NCI-H146 treated with DMSO at 0.1 percent for 48 hours (cell line): ENCODE data around the gene CITED1.
"Not testable (repeated sequence)": the region's sequence is repeated elsewhere in the genome, so short reads cannot be mapped to it uniquely, and the experiment has no call there.

Experiments
- DNase-seq: peaks from one replicate; lab custom pipeline; 2025; ENCODE audit not compliant: unreplicated experiment; lab: John Stamatoyannopoulos, UW

CITED1 gene

DNA sequence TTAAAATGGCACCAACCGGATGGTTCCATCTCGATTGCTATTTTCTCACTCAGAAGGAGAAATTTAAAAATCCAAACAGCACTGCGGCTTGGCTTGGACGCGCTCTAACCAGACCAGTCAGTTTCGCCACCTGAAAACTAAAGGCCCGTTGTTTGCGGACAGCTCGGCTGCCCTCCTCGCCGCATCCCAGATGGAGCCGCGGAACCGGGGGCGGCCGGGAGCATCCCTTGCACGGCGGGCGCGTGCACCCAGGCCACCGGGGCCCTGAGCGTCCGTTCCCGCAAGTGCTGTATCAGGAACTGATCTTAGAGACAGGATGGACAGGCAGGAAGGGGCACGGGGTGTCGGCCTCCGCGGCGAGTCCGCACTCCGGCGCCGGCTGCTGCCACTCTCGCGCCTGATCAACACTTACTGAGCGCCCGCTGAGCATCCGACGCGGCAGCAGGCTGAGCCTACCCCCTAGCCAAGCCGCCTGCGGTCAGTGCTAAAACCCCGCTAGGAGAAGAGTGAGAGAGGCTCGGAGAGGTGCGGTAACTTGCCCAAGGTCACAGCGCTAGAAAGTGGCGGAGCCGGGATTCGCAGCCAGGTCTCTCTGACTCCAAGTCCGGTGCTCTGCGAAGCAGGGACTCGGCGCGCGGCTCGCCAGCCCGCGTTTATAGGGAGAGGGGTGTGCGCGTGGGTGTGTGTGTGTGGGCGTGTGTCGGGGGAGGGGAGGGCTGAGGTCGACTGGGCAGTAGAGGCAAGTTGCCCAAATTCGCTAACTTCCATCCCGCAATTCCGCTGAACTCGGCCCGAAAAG, at the start of gene CITED1:
Gene CITED1, minus strand, starts transcription at position 629 of the 799 bp plus-strand sequence. CDS start 3,045 bp downstream, outside the sequence.
- no peak for DNase-seq

DNA sequence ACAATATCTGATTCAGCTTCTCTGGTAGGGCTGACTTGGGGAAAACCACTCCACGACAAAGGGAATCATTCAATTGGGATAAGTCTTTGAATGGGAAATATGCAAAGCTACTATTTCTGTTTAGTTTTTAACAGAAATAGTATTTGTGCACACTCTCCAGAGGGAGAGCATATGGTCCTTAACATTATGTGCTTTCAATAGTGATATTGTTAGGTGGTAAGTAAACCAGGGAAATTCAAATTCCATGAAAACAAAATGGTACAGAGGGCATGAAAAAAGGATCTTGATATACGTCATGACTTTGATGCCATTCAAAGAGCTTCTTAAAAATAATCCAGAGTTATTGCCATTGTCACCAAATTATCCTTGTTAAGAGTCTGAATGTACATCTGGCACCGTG, 47.1 kb upstream of the CITED1 start:
- no peak for DNase-seq

DNA sequence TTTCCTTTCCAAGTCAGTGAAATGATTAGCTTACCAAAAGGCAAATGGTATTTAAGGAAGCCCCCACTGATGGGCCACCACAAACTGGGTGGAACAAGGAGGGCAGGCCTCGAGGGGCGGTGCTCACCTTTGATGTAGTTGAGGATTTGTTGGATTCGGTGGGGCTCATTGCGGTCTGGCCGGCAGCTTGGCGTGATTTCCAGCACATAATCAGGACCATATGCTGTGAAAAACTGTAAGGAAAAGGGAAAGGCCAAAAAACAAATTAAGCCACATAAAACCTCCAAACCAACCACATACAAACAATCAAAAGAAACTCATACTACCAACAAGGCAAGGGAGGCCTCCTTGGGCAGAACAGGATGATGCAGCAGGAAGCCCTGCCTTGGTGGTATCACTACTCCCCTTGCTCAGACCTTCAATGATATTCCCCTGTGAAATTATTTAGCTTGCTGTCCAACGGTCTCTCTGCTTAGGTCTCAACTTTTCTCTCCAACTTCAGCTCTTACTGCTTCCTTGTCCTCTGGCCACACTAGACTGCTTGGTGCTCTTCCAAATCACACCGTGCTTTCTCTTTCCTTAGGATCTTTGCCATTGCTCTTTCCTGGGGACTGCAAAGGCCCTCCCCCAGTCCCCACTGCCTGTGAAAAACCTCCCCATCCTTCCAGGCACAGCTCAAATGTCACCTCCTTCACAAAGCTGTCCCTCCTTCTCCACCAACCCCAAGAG, 46.1 kb upstream of the CITED1 start:
- DNase-seq: no peak

DNA sequence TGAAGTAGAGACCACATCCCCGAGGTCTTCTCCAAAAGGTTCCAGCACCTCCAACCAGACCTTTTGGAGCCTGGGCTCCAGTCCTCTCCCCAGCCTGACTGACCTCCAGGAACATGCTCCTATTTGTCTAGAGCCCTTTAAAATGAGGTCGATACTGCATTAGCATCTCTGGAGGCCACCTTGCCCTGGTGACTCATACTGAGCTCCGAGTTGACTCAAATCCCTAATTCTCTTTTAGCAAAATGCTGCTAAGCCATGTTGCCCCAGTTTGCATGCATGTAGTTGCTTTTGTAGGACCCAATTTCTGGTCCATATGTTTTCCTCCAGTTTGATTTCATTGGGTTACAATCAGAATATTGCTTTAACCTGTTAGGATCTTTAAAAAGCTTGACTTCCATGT, 43.5 kb upstream of the CITED1 start:
- DNase-seq: no peak

DNA sequence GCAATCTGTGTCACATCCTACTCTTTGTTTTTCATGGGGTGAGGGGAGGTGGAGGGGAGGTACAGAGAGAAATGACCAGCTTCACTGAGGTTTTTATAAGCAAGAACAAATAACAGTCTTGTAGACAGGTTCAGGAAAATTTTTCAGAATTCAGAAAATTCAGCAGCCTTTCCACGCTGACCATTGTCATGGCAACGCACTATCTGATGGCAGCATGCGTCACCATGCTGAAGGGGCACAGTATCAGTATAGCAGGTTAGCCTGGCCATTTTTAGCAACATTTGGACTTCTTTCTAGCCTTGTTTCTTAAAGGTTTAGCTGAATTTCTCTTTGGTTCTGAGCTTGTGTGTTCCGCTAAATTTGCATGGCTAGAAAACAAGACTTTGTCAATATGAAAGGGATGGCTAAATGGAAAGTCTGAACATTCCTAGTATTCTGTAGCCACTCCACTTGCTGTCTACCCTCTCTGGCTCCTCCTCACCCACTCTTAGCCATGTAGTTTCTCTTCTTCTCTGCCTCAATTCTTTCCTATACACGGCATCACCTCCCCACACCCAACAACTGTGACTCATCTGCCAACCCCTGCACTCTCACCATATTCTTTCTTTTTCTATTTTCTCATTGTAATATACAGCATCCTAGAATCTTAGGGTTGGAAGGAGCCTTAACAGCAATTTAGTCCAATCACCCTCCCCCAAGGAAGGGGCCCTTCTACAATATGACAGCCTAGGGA, 42.7 kb upstream of the CITED1 start:
- no peak for DNase-seq

DNA sequence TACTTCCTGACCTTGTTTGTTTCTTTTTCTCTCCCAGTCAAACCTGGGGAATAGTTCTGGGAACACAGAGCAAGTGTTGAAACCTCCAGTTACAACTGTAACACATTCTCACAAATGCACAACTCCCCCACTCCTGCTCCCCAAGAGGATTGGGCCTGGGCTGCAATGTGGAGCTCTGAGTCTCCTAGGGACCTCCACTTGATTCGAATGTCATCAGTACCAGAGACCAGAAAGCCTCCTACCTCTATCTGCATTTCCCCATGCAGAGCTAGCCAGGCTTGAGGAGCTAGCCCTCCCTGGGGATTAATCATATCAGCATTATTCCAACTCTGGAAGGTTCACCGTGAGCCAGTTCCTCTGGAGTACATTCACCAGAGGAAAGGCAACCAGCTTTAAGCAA, 41.7 kb upstream of the CITED1 start:
- no peak for DNase-seq

DNA sequence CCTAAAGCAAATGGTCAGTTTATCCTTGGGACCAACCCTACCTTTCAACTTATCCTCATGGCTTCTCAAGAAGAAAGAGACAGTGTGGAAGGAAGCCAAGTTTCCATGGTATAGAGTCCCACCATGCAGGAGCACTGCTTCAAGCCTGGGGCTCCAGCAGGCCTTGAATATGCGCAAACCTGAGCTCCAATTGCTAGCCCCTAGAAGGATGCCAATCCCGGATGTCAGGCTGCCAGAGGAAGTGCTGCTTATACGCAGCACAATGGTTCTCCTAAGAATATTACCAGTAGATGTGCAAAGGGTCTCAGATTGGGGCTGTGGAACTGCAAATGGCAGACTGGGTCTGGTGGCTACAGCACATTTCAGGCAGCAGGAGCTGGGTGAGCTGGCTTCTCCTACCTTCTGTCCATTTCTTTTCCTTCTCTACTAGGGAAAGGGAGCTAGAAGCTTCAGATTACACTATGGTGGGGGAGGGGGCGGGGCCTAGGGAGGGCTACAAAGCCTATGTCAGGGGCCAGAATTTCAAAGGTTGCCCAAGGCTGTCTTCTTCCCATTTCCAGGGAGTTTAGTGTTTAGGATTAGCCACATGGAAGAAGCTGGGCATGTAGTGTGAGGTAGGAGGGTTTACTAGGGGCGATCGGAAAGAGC, 40.7 kb upstream of the CITED1 start:
- DNase-seq: no peak

DNA sequence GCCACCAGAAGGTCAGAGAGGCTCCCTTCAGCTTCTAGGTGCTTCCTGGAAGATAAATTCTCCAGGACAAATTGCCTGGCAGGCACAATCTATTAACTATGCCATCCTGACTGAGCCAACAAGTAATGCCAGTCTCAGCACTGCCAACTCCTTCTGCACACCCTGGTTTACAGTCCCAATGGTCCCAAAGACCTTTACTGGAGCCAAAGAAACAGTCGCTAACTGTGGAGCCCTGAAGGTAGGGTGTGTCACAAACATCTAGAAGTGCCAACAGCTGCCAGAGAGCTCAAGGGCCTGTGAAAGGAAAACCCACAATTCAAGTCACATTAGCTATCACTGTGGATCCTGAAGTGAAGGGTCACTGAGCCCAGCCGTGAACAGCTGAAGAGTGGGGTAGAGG, 34.9 kb upstream of the CITED1 start:
- DNase-seq: no peak

DNA sequence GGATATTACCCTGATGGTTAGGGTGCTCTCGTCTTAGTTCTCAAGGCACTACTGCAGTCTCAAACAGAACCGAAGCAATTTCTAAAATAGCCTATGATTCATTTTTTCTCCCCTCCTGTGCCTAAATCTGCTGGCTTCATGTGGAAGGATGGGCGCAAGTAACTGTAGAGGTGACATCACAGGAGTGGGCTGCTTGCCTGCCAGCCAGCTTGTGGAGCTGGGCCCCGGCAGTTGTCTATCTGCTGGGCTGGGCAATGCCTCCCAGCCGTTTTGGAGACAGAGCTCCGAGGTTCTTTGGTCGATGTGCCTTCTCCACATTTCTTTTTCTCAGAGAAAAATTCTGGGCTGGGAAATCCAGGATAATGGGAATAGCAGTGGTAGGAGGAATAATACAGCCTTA, 34.3 kb upstream of the CITED1 start:
- no peak for DNase-seq

DNA sequence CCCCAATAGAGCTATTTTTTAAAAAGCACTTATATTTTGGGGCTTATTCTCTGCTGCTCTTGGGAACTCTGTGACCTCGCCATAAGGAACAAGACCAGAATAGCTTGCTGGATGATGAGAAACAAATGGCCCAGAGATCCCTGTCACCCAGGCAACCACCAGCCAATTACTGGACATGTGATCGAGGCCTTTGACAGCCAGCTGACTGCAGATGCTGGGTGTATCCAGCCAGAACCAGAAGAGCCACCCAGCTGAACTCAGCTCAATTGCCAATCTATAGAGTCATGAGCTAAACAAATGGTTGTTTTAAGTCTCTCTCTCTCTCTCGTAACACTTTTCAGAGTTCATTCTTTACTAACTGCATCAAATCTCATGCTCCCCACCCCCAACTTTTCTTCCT, 24.4 kb upstream of the CITED1 start:
- DNase-seq: no peak

GRCh38 chrX:72326605-72327300, 21.0 kb upstream of the CITED1 start:
- no peak for DNase-seq

- not testable (repeated sequence) for DNase-seq
Observed at GRCh38 chrX:72319651-72320050, 13.9 kb upstream of the CITED1 start.

GRCh38 chrX:72317139-72317538, 11.4 kb upstream of the CITED1 start:
- no peak for DNase-seq

- peak; percentile 50 for DNase-seq
Observed at GRCh38 chrX:72316408-72317110, 10.8 kb upstream of the CITED1 start.

GRCh38 chrX:72314881-72315280, 9.2 kb upstream of the CITED1 start:
- peak; percentile 4 for DNase-seq

GRCh38 chrX:72313707-72314641, 8.3 kb upstream of the CITED1 start:
- DNase-seq: no peak

GRCh38 chrX:72312311-72312940, 6.7 kb upstream of the CITED1 start:
- no peak for DNase-seq

- DNase-seq: no peak
Observed at GRCh38 chrX:72309297-72310071, 3.8 kb upstream of the CITED1 start.
